ENCODE measurements around the gene PLK5.

Gene PLK5

DNA sequence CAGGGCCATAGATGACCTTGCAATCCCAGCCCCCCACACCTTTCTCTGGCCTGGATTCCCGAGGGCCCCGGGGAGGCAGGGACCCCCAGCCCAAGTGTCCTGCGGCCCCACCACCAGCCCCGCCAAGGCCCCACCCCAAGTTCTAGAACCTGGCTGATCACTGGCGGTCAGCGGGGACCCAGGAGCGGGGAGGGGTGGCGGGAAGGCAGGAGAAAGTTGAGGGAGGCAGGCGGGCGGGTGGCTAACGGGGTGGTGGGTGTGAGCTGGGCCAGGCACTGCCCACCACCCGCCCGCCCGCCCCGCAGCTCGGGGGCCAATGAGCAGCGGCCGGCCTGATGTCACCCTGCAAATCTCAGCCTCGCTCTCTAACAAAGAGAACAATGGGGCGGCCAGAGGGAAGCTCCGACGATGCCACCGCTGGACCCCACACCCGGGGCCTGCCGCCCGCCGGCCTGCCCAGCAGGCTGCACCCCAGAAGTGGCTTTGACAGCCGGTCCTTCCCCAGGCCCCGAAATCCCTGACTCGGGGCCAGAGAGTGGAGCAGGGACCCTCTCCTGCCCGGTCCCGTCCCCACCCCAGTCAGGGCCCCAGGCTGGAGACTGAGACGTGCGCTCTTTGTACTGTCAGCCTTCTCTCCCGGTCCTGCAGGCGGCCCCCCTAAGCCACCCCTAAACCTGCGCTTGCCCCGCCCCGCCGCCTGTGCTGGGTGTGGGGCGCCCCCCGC is 42.7 kb downstream of the PLK5 start:
- Histone ChIP-seq H3K9ac (ENCODE audit: low read depth, low read length) (peak overlapping the region; percentile 97), H3K36me3 (ENCODE audit: insufficient read depth, low read length) (peaks cover 20% of the 10 kb centered on the region), H3K4me1 (ENCODE audit: insufficient read depth, low read length) (0 out of 2 replicates have a peak, but pooled peaks cover 4% of the 10 kb centered on the region), H3K9me3 (ENCODE audit: insufficient read depth, low read depth, low read length) (no peaks in the 10 kb centered on the region), H3K27me3 (ENCODE audit: insufficient read depth, low read length) (peaks cover 18% of the 10 kb centered on the region), H3K27ac (ENCODE audit: low read depth, low read length) (peak overlapping the region; percentile 93), H3K4me3 (ENCODE audit: low read length) (peak overlapping the region; percentile 89)
- under 1% methylated on average over 39 of the region's 42 CpGs for WGBS

DNA sequence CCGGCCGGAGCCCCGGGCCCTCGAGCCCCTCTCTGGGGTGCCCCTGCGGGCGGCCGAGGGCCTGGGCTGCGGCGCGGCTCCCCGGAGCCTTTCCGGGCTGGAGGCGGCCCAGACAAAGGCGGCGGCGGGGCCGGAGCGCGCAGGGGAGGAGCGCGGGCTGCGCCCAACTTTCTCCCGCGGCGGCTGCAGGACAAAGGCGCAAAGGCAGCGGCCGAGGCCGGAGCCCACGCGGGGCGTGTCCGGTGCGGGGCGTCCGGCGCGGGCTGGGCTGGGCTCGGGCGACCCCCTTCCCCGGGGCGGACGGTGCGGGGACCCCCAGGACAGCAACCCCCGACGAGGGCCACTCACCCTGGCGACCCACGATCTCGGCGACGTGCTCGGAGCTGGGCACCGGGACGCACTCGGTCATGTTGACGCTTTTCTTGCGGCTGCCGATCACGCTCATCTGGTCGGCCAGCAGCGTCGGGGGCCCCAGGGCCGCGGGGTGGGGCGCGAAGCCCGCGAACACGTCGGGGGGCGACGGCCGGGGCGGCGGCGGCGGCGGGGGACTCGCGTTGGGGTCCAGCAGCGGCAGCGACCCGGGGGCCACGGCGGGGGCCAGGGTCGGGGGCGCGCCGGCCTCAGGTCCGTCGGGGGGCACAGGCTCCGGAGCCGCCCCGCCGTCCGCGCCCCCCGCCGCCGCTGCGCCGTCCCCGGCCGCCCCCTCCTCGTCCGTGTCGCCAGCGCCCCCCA is 43.4 kb downstream of the PLK5 start:
- Histone ChIP-seq H3K9ac (ENCODE audit: low read depth, low read length) (peak overlapping the region; percentile 97), H3K36me3 (ENCODE audit: insufficient read depth, low read length) (peaks cover 20% of the 10 kb centered on the region), H3K4me1 (ENCODE audit: insufficient read depth, low read length) (0 out of 2 replicates have a peak, but pooled peaks cover 4% of the 10 kb centered on the region), H3K9me3 (ENCODE audit: insufficient read depth, low read depth, low read length) (no peaks in the 10 kb centered on the region), H3K27ac (ENCODE audit: low read depth, low read length) (peak overlapping the region; percentile 93), H3K4me3 (ENCODE audit: low read length) (peak overlapping the region; percentile 89), H3K27me3 (ENCODE audit: insufficient read depth, low read length) (peaks cover 18% of the 10 kb centered on the region)
- WGBS: under 1% methylated on average over 108 of the region's 108 CpGs

DNA sequence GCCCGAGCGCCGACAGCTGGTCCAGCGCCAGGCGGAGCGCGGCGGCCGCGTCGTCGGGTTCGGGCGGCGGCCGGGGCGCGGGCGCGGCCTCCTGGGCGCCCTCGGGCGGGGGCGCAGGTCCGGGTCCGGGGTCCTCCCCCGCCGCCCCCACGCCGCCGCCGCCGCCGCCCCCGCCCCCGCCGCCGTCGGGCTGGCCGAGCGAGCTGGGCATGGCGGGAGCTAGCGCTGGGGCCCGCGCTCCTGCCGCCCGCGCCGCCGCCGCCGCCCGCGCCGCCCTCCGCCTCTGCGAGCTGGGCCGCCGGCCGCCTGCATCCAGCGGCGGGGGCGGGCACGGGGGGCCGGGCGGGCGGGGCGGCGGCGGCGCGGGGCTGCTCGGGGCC is 44.0 kb downstream of the PLK5 start:
- Histone ChIP-seq H3K27ac (ENCODE audit: low read depth, low read length) (no peak overlapping the region), H3K4me3 (ENCODE audit: low read length) (peak overlapping the region; percentile 89; the same call in 1 of the 2 replicates), H3K36me3 (ENCODE audit: insufficient read depth, low read length) (peaks cover 15% of the 10 kb centered on the region), H3K9me3 (ENCODE audit: insufficient read depth, low read depth, low read length) (no peaks in the 10 kb centered on the region), H3K27me3 (ENCODE audit: insufficient read depth, low read length) (peaks cover 18% of the 10 kb centered on the region), H3K4me1 (ENCODE audit: insufficient read depth, low read length) (0 out of 2 replicates have a peak, but pooled peaks cover 4% of the 10 kb centered on the region), H3K9ac (ENCODE audit: low read depth, low read length) (no peak overlapping the region)
- under 1% methylated on average over 63 of the region's 73 CpGs for WGBS

GRCh38 chr19:1568320-1569019 is 44.6 kb downstream of the PLK5 start, which contains the start of gene MEX3D:
Gene MEX3D, minus strand, starts transcription at chr19:1568325. Its CDS starts 267 bp downstream, at chr19:1568058.
- H3K36me3 ChIP-seq (ENCODE audit: insufficient read depth, low read length): peaks cover 11% of the 10 kb centered on the region
- H3K27ac ChIP-seq (ENCODE audit: low read depth, low read length): peak within 1 kb of the TSS; percentile 93
- peak within 1 kb of the TSS; percentile 89 for H3K4me3 ChIP-seq (ENCODE audit: low read length)
- 0 out of 2 replicates have a peak, but pooled peaks cover 4% of the 10 kb centered on the region for H3K4me1 ChIP-seq (ENCODE audit: insufficient read depth, low read length)
- H3K9me3 ChIP-seq (ENCODE audit: insufficient read depth, low read depth, low read length): no peaks in the 10 kb centered on the region
- peak within 1 kb of the TSS; percentile 97 for H3K9ac ChIP-seq (ENCODE audit: low read depth, low read length)
- peaks cover 18% of the 10 kb centered on the region for H3K27me3 ChIP-seq (ENCODE audit: insufficient read depth, low read length)
- 14% methylated on average over 63 of the region's 63 CpGs for WGBS

GRCh38 chr19:1569997-1570396 is 46.1 kb downstream of the PLK5 start:
- H3K4me3 ChIP-seq (ENCODE audit: low read length): no peak overlapping the region
- no peak overlapping the region for H3K9ac ChIP-seq (ENCODE audit: low read depth, low read length)
- H3K4me1 ChIP-seq (ENCODE audit: insufficient read depth, low read length): 0 out of 2 replicates have a peak, but pooled peaks cover 4% of the 10 kb centered on the region
- no peaks in the 10 kb centered on the region for H3K36me3 ChIP-seq (ENCODE audit: insufficient read depth, low read length)
- peaks cover 18% of the 10 kb centered on the region for H3K27me3 ChIP-seq (ENCODE audit: insufficient read depth, low read length)
- 78% methylated on average over 4 of the region's 4 CpGs for WGBS
- no peaks in the 10 kb centered on the region for H3K9me3 ChIP-seq (ENCODE audit: insufficient read depth, low read depth, low read length)
- H3K27ac ChIP-seq (ENCODE audit: low read depth, low read length): no peak overlapping the region

DNA sequence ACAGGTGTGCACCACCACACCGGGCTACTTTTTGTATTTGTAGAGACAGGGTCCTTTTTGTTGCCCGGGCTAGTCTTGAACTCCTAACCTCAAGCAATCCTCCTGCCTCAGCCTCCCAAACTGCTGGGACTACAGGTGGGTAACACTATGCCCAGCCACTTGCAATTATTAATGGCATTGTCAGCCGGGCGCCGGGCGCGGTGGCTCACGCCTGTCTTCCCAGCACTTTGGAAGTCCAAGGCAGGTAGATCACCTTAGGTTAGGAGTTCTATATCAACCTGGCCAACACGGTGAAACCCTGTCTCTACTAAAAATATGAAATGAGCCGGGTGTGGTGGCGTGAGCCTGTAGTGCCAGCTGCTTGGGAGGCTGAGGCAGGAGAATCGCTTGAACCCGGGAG is 47.0 kb downstream of the PLK5 start:
- Histone ChIP-seq H3K27me3 (ENCODE audit: insufficient read depth, low read length) (peaks cover 18% of the 10 kb centered on the region), H3K9ac (ENCODE audit: low read depth, low read length) (no peak overlapping the region), H3K36me3 (ENCODE audit: insufficient read depth, low read length) (no peaks in the 10 kb centered on the region), H3K4me1 (ENCODE audit: insufficient read depth, low read length) (0 out of 2 replicates have a peak, but pooled peaks cover under 1% of the 10 kb centered on the region), H3K27ac (ENCODE audit: low read depth, low read length) (no peak overlapping the region), H3K4me3 (ENCODE audit: low read length) (no peak overlapping the region), H3K9me3 (ENCODE audit: insufficient read depth, low read depth, low read length) (no peaks in the 10 kb centered on the region)
- 97% methylated on average over 13 of the region's 13 CpGs for WGBS

DNA sequence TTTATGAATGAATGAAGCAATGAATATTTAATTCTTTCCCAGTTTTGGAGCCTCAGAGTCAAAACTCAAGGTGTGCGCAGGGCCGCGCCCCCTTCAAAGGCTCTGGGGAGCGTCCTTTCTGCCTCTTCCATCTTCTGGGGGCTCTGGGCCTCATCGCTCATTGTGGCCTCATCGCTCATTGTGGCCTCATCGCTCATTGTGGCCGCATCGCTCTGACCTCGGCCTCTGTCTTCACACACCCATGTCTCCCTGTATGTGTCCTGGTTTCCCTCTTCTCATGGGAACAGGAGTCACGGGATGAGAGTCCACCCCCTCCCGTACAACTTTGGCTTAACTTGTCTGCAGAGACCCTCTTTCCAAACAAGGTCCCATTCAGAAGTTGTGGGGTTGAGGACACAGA is 47.5 kb downstream of the PLK5 start:
- 94% methylated on average over 12 of the region's 12 CpGs for WGBS
- Histone ChIP-seq H3K36me3 (ENCODE audit: insufficient read depth, low read length) (0 out of 2 replicates have a peak, but pooled peaks cover 1% of the 10 kb centered on the region), H3K9me3 (ENCODE audit: insufficient read depth, low read depth, low read length) (no peaks in the 10 kb centered on the region), H3K27ac (ENCODE audit: low read depth, low read length) (no peak overlapping the region), H3K4me3 (ENCODE audit: low read length) (no peak overlapping the region), H3K27me3 (ENCODE audit: insufficient read depth, low read length) (peaks cover 18% of the 10 kb centered on the region), H3K4me1 (ENCODE audit: insufficient read depth, low read length) (no peaks in the 10 kb centered on the region), H3K9ac (ENCODE audit: low read depth, low read length) (no peak overlapping the region)

DNA sequence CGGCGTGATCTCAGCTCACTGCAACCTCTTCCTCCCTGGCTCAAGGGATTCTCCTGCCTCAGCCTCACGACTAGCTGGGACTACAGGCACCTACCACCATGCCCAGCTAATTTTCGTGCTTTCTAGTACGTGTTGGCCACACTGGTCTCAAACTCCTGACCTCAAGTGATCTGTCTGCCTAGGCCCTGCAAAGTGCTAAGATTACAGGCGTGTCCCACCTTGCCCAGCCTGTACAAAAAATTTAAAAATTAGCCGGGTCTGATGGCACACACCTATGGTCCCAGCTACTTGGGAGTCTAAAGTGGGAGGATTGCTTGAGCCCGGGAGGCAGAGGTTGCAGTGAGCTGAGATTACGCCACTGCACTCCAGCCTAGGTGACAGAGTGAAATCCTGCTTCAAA is 48.9 kb downstream of the PLK5 start:
- H3K27ac ChIP-seq (ENCODE audit: low read depth, low read length): no peak overlapping the region
- 89% methylated on average over 9 of the region's 9 CpGs for whole genome bisulfite sequencing
- no peaks in the 10 kb centered on the region for H3K9me3 ChIP-seq (ENCODE audit: insufficient read depth, low read depth, low read length)

DNA sequence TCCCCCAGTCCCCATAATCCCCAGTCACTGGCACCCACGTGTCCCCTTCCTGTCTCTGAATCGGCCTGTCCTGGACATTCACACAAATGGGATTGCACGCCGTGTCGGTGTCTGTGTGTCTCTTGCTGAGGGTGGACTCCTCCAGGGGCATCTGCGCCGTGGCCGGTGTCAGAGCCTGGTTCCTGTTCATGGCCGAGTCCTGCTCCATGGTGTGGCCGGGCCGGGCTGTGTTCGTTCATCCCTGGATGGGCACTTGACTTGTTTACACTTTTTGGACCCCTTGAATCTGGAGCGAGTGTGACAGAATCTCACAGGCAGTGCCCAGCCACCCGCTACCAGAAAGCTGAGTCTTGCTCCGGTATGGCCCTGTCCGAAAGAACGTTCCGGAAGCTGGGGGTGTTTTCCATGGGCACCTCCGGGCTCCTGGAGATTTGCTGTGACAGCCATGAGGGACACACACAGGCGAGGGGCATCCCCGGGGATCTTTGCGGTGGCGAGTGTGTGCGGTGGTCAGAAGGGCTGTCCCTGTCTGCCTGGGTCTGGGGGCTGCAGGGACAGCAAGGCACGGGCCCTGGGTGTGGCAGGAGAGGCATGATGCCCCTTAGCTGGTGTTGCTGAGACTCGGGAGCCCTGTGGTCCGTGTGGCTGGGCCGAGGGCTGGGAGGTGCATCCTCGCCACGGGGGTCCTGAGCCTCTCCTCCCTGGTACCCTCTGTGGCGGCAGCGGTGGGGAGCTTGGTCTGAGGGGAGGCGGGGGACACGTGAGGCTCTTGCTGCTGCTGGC is 50.7 kb downstream of the PLK5 start:
- Histone ChIP-seq H3K4me1 (ENCODE audit: insufficient read depth, low read length) (no peaks in the 10 kb centered on the region), H3K36me3 (ENCODE audit: insufficient read depth, low read length) (peaks cover 30% of the 10 kb centered on the region), H3K9me3 (ENCODE audit: insufficient read depth, low read depth, low read length) (no peaks in the 10 kb centered on the region), H3K27ac (ENCODE audit: low read depth, low read length) (no peak overlapping the region), H3K9ac (ENCODE audit: low read depth, low read length) (no peak overlapping the region), H3K4me3 (ENCODE audit: low read length) (no peak overlapping the region), H3K27me3 (ENCODE audit: insufficient read depth, low read length) (peaks cover 6% of the 10 kb centered on the region)
- 93% methylated on average over 34 of the region's 34 CpGs for WGBS

More for the DNA sequence above, 48.9 kb downstream of the PLK5 start:
- Histone ChIP-seq H3K4me1 (ENCODE audit: insufficient read depth, low read length) (no peaks in the 10 kb centered on the region), H3K4me3 (ENCODE audit: low read length) (no peak overlapping the region), H3K36me3 (ENCODE audit: insufficient read depth, low read length) (peaks cover 15% of the 10 kb centered on the region), H3K9ac (ENCODE audit: low read depth, low read length) (no peak overlapping the region), H3K27me3 (ENCODE audit: insufficient read depth, low read length) (peaks cover 18% of the 10 kb centered on the region)

GRCh38 chr19:1575323-1576241 is 51.7 kb downstream of the PLK5 start:
- H3K9ac ChIP-seq (ENCODE audit: low read depth, low read length): no peak overlapping the region
- no peaks in the 10 kb centered on the region for H3K4me1 ChIP-seq (ENCODE audit: insufficient read depth, low read length)
- H3K4me3 ChIP-seq (ENCODE audit: low read length): no peak overlapping the region
- no peaks in the 10 kb centered on the region for H3K27me3 ChIP-seq (ENCODE audit: insufficient read depth, low read length)
- H3K9me3 ChIP-seq (ENCODE audit: insufficient read depth, low read depth, low read length): no peaks in the 10 kb centered on the region
- H3K36me3 ChIP-seq (ENCODE audit: insufficient read depth, low read length): peaks cover 39% of the 10 kb centered on the region
- 92% methylated on average over 22 of the region's 22 CpGs for WGBS
- no peak overlapping the region for H3K27ac ChIP-seq (ENCODE audit: low read depth, low read length)
